HG03095 (cell line): ENCODE data around the gene COA7.
A peak's percentile ranks its signal among the peaks of the same experiment; 100 is the strongest.
"Not testable (repeated sequence)": the region's sequence is repeated elsewhere in the genome, so short reads cannot be mapped to it uniquely, and the experiment has no call there.

Experiments used
- ATAC-seq: cut with Tn5 transposase; IDR thresholded peaks from one replicate; pipeline ENCODE4 v1.9.1; 2021; ENCODE audit warnings: moderate library complexity; ENCODE audit not compliant: unreplicated experiment

Gene COA7

DNA sequence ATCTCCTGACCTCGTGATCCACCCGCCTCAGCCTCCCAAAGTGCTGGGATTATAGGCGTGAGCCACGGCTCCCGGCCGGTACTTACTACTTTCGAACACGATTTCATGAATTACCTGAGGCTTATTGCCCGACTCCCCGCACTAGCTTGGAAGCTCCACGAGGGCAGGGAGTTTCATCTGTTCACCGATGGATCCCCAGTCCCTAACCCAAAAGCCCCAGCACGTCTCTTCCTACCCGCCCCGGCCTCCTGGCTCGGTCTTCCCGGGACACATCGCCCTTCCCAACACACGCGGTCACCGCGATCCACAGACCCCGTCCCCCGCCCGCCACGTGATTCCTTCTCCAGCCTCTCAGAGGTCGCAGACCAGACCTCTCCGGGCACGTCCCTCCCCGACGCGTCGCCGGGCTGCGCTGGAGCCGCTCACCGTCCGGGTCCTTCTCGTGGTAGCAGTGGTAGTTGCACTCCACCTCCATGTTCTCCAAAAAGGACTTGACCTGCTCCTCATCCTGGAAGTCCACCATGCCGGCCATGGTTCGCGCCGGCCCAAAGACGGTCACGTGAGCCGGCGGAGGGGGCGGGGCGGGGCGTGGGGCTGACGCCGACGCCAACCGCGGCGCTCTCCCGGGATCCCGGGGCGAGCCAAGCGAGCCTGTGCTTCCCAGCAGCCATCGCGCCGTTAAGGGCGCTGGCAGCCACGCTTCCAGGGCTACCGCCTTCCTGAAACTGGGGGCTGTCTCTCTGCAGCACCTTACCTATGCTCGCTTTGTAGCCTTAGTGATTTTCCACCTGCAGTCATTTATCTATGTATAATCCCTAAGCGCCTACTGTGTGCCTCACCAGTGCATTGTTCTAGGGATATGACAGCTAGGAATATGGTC lies at the start of gene COA7:
Gene COA7, minus strand, starts transcription at position 553 of the 880 bp plus-strand sequence. Its CDS starts 21 bp downstream, at position 532.
- ATAC-seq = peak; percentile 43

DNA sequence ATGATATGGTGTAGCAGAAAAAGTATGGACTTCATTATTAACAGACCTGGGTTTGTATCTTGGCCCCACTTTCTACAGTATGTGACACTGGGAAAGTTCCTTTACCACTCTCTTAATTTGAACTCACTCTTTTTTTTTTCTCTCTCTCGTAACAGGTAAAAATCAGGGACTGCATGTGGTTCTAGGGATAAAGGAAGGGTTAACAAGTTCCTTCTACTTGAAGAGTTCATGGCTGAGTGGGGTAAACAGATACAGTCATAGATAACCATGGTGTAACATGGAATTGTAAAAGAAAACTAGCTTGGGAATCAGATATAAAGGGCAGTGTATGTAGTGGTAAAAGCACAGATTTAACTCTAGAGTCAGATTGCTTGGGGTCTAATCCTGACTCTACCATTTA lies 49.3 kb upstream of the COA7 start:
- ATAC-seq = no peak

DNA sequence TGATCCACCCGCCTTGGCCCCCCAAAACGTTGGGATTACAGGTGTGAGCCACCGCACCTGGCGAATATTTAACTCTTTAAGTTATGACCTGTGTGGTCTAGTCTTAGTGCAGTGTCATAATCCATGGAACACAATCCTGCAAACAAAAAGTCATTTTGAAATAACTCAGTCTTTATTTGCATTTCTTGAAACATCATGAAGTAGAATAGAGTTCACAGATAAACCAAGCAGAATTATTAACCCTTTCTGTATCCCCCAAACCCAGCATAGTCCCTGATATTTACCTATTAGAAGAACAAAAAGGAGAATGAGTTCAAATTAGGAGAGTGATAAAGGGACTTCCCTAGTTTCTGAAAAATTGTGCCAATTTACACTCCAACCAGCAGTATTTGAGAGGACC lies 48.0 kb upstream of the COA7 start:
- ATAC-seq = no peak

DNA sequence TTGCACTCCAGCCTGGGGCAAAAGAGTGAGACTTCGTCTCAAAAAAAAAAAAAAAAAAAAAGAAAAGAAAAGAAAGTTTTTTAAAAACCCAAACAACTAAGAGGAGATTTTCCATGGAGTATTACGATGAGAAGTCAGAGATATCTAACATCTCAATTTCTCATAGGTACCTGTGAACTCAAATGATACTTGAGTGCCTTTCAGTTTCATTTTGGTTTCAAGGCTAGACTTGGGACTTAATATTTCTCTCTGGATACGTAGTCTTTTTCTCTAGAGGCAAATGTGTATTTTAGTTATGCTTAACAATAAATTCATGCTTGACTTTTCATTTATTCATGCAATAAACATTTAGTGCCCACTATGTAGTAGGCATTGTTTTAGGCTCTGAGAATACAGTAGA lies 43.1 kb upstream of the COA7 start:
- no peak for ATAC-seq

DNA sequence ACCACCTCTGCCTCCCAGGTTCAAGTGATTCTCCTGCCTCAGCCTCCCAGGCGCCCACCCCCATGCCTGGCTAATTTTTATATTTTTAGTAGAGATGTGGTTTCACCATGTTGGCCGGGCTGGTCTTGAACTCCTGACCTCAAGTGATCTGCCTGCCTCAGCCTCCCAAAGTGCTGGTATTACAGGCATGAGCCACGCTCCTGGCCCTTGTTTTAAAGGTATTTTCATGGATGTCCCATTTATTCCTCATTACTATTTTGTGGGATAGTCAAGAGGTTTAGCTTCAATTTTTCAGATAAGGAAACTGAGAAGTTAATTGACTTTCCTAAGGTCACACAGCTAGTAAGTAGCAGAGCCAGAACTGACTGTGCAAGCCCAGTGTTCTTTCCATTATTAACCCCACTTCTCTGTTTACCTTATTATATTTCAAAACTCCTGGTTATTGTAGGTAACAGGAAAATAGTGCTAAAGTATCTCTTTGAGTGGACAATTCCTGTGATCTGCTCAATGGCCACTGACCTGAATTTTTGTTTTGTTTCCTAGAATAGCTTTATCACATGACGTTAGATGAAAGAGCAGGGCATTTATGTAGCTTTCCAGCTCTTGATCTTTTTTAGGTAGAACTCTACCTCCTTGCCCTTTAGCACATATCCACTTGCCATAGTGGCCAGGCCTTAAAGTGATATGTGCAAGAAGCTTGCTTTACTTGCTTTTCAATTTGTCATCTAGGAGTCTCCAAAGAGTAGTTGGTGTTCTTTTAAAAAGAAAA lies 41.7 kb upstream of the COA7 start:
- ATAC-seq = no peak

DNA sequence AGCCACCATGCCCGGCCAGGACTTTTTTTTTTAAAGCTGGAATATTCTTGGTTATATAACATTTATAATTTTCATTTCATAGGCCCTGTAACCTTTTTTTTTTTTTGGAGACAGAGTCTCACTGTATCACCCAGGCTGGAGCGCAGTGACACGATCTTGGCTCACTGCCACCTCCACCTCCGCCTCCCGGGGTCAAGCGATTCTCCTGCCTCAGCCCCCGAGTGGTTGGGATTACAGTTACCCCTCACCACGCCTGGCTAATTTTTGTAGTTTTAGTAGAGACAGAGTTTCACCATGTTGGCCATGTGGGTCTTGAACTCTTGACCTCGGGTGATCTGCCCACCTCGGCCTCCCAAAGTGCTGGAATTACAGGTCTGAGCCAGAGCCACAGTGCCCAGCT lies 40.7 kb upstream of the COA7 start:
- no peak for ATAC-seq

DNA sequence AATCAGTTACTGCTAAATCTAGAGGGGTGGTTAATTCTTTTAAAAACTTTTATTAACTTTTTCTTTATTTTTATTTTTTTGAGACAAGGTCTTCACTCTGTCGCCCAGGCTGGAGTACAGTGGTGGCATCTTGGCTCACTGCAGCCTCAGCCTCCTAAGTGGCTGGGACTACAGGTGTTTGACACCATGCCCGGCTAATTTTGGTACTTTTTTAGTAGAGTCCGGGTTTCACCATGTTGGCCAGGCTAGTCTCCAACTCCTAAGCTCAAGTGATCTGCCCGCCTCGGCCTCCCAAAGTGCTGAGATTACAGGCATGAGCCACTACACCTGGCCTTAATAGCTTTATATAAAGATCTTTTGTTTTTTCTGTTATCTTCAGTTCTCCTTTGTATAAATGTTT lies 40.0 kb upstream of the COA7 start:
- ATAC-seq = no peak

DNA sequence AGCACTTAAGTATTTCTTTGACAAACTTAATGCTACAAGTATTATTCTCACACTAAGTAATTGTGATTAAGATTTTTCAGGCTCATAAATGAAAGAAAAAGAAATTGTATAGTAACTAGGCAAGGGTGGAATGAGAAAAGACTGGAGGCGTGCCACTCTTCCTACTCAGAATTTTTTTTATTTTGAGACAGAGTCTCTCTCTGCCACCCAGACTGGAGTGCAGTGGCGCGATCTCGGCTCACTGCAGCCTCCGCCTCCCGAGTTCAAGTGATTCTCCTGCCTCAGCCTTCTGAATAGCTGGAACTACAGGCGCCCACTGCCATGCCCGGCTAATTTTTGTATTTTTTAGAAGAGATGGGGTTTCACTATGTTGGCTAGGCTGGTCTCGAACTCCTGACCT lies 37.2 kb upstream of the COA7 start:
- not testable (repeated sequence) for ATAC-seq

DNA sequence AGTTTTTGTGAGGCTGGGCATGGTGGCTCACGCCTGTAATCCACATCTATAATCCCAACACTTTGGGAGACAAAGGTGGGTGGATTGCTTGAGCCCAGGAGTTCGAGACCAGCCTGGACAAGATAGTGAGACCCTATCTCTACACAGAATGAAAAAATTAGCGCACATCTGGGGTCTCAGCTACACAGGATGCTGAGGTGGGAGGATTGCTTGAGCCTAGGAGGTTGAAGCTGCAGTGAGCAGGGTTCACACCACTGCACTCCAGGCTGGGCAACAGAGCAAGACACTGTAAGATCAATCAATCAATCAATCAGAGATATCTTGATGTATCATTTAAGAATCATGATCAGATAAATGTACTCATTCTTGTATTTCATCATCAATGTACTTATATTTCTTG lies 35.2 kb upstream of the COA7 start:
- no peak for ATAC-seq

DNA sequence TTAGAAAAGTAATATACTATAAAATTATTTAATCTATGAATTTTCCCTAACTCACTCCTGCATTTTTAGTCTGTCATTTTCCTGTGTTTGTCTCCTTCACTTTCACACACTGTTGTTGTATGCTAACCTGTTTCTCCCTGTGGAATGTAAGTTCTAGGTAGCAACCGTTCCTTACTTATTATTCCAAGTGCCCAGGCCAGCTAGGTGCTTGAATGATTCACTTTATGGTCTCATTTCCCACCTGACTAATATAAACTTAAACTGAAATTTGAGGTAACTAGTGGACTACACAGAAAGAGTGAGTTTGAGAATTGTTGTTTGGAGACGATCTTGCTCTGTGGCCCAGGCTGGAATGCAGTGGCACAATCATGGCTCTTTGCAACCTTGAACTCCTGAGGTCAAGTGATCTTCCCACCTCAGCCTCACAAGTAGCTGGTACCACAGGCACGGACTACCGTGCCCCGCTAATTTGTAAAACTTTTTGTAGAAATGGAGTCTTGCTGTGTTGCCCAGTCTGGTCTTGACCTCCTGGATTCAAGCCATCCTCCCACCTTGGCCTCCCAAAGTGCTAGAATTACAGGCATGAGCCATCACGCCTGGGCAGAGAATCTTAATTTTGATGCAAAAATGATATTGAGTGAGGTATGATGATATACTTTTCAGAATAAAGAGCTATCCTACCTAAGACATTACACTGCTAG lies 30.0 kb upstream of the COA7 start:
- ATAC-seq = no peak

DNA sequence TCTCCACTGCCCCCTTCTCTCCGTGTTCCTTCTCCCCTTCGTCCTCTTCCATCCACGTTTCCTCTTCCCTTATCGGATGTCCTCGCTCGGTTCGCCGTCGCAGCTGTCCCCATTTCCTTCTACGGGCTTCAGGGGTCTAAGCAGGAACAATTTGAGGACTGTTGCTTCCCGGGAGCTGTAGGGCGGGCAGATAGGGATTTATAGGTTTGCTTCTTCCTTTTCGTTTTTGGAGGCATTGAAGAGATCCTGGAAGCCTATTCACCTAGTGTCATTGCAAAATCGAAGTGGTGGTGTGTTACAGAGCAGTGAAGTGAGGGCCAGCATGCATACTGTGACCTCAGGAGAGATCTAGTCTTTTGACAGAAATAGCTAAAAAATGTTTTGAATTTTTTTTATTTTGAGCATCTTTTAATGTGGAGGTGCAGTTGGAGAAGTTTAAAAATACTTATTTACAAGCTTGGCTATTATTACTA lies 29.0 kb upstream of the COA7 start:
- no peak for ATAC-seq

DNA sequence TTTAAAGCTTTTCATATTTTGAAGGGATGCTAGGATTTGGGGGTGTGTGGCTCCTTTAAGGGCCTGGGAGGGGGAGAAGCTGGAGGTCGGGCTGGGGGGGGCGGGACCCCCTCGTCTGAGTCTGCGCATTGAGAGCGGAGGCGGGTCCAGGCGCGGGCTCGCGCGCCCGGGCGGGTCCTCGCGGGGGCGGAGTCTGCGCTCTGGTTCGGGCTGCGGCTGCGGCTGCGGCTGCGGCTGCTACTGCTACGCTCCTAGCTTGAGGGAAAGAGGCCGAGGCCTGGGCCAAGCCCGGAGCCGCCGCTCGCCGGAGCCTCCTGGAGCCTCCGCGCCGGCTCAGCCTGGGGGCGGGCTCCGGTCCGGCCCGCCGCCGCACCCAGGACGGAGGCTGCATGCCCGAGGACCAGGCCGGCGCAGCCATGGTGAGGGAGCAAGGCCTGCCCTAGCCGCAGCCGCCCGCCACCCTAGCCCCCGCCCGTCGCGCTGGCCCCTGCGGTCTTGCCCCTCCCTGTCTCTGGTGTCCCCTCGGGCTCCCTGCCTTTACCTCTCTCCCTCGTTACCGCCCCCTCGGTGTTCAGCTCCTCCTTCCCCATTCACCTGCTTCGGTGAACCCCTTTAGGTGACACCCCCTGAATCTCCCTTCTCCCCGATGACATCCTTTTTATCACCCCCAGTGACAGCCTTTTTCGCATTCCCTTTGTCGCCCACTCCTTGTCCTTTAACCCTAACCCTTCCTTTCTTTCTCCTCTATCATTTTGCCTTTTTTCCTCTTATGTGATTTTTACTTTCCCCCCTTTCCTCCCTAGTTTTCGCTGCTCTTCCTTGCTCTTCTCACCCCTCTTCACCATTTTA lies 28.3 kb upstream of the COA7 start, which contains the start of gene ZYG11B:
Gene ZYG11B, plus strand, starts transcription at position 189 of the 849 bp plus-strand sequence. Its CDS starts 201 bp downstream, at position 390.
- ATAC-seq = peak; percentile 94

DNA sequence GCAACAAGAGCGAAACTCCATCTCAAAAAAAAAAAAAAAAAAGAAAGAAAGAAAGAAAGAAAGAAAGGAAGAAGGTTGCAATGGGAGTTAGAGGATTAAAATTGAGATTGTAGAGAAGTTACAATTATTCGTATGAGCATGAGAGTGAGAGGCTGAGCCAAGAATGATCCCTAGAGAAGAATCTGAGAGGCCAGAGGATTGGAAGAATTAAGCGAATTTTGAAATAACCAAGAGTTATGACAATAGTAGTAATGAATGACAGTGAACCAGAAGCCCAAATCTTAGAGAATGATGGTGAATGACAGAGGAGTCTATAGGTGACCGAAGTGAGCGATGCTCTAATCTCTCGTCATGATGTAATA lies 27.7 kb upstream of the COA7 start:
- no peak for ATAC-seq

DNA sequence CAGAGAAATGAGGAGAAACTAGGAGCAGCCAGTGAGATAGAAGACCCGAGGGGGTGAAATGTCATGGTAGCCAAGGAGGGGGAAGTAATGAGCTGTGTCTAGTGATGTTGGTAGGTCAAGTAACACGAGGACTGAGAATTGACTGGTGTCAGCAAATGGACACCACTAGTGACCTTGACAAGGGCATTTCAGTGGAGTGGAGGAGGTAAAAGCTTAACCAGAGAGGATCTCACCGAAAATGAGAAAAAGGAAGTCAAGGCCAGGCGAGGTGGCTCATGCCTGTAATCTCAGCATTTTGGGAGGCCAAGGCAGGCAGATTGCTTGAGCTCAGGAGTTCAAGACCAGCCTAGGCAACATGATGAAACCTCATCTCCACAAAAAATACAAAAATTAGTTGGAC lies 25.1 kb upstream of the COA7 start:
- no peak for ATAC-seq

DNA sequence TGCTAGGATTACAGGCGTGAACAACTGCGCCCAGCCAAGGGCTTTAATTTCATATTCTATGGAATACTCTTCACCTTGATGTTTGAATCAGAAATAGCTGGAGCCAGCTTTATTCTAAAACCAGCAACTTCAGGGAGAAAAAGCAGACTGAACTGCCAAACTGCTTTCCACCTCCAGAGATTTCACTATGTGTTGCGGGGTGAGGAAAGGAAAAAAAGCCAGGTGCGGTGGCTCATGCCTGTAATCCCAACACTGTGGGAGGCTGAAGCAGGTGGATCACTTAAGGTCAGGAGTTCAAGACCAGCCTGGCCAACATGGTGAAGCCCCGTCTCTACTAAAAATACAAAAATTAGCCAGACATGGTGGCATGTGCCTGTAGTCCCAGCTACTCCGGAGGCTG lies 17.1 kb upstream of the COA7 start:
- not testable (repeated sequence) for ATAC-seq

DNA sequence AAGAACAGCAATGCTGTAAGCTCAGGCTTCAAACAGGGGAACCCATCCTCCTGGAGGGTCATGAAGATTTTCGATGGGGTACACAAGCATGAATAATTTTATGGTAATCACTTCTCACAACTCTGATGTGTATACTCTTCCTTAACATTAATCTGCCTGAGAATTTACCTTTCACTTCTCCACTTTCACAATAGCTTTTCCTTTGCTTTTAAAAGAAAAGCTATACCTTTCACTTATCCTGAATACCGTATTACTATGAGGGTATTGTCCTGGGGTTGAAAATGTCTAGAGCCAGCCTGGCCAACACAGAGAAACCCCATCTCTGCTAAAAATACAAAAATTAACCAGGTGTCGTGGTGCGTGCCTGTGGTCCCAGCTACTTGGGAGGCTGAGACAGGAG lies 15.4 kb upstream of the COA7 start:
- ATAC-seq = no peak

DNA sequence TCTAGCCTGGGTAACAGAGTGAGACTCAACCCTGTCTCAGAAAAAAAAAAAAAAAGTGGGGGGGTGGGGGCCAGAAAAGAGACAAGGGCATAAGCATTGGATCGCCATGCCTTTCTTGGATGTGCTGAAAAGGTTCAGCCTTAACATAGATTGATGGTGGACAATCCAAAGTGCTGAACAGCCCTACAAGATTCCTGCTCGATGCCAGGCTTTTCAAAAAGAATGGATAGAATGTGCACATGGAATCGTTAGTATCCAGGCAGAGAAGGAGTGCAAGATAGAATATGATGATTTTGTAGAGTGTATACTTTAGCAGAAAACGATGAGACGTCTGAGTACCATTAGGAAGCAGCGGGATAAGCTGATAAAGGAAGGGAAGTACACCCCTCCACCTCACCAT lies 10.9 kb upstream of the COA7 start:
- no peak for ATAC-seq

DNA sequence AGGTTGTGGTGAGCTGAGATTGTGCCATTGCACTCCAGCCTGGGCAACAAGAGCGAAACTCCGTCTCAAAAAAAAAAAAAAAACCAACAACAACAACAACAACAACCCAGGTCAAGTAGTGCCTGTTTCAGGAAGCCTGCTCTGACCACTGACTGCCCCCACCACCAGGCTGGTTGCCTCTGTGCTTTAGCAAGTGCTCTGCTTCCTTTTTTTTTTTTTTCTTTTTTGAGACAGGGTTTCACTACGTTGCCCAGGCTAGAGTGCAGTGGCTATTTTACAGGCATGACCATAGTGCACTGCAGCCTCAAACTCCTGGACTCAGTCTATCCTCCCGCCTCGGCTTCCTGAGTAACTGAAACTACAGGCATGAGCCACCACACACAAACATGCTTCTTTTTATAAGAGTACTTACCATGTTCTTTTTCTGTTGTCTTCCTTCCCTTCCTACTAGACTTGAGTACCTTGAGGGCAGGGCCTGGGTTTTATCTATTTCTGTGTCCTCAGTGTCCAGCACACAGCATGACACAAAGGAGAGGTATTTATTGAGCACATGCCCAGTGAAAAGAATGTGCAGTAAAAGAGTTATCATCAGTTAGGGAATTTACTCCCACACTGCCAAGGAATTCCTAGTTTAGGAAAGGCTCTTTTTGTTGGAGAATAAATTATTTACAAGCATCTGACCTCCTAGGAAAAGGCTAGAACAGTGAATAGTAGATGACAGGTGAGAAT lies 9.9 kb upstream of the COA7 start:
- no peak for ATAC-seq

DNA sequence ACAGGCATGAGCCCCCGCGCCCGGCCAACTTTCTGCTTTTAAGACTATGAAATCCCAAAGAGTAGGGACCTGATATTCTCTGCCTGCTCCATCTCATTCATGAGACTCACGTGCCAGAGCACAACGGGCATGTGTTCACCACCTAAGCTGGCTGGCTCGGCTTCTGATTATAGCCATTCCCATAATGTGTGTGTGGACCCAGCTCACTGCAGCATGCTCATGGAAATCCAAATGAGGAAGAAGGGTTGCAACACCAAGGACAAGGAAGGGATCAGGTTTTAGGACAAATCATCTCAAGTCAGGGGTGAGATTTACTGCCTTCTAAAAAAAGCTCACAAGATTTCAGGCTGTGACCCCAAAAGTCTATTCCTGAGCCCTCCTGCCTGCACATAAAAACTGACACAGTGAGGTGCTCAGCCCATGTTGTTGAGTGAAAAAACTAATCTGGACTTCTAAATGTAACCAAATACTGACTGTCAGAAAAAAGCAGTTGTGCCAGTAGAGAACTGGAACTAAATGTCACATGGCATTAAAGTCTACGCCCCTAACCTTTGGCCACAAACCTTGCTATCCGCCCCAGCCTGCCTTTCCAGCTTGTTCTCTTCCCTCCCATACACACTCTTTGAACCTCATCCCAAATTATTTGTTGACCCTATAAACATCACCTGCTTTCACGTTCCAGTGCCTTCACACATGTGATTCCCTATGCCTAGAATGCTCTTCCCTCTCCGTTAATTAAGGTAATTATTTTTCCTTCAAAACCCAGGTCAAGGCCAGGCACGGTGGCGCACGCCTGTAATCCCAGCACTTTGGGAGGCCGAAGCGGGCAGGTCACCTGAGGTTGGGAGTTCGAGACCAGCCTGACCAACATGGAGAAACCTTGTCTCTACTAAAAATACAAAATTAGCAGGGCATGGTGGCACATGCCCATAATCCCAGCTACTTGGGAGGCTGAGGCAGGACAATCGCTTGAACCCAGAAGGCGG lies 9.1 kb upstream of the COA7 start:
- ATAC-seq = no peak
